HCT116 (cell line): ENCODE results near the gene ADGRB2. TPM values are rescaled to one million over a fixed set of nuclear protein-coding genes. Genes with fewer than 3 reads are reported as not detected.

Source experiments
- ATAC-seq: fragments of 200-7000 bp; cut with Tn5 transposase; 2 replicates; pipeline ENCODE4 v1.9.1; 2020; ENCODE audit warnings: mild to moderate bottlenecking, moderate library complexity
- BruUV-seq: library from RNA; stranded (reverse); fragments of 400-500 nt; replicated peaks from 2 replicates; lab custom pipeline; 2021; lab: Mats Ljungman, UMichigan
- CTCF ChIA-PET: fragments of 300-600 bp; sonication (Branson Sonifier 250); formaldehyde crosslinking; loops from one replicate; lab custom pipeline; 2021; ENCODE audit warnings: antibody characterized with exemption; lab: Charles Lee
- POLR2A ChIA-PET: fragments of 300-600, 350-600 bp; sonication (Branson Sonifier 250); formaldehyde crosslinking; loops from one replicate; lab custom pipeline; 2021; ENCODE audit warnings: antibody characterized with exemption; lab: Charles Lee
- RAD21 ChIA-PET, 2 experiments: fragments of 300-600 bp; sonication (Branson Sonifier 250); formaldehyde crosslinking; loops; one replicate each; lab custom pipeline; 2023; ENCODE audit warnings: low total read pairs in 2 of 2; ENCODE audit not compliant: uncharacterized antibody in 2 of 2, unreplicated experiment in 2 of 2, low non-redundant PET in 1 of 2; lab: Charles Lee
- DNase-seq: peaks from one replicate; pipeline ENCODE4 v3.0.0-alpha.2; 2010; ENCODE audit warnings: low read depth, low spot score
- H2AFZ ChIP-seq: fragments of 200-600 bp; shearing (Covaris generic), sonication (generic); 2 replicates; pipeline ENCODE4 v1.6.1; 2017; ENCODE audit warnings: low read depth, mixed run types, mixed read lengths, antibody characterized with exemption, low read length; ENCODE audit not compliant: poor library complexity, severe bottlenecking
- H3K27ac ChIP-seq: 2 replicates; pipeline ENCODE4 v1.5.1; 2012; ENCODE audit warnings: low read depth, low read length
- H3K27me3 ChIP-seq: fragments of 200-600 bp; sonication (generic); 2 replicates; pipeline ENCODE4 v1.6.1; 2016; ENCODE audit warnings: mixed run types, low read length, mixed read lengths; ENCODE audit not compliant: insufficient read depth
- H3K36me3 ChIP-seq, 2 experiments: fragments of 200-500 bp in 1 of 2; fragments of 200-600 bp in 1 of 2; sonication (Bioruptor generic) in 1 of 2; sonication (generic) in 1 of 2; 2 replicates each; pipeline versions ENCODE4 v1.5.1 to v1.6.1; 2014 to 2016; ENCODE audit warnings: low read length in 2 of 2, inconsistent platforms in 1 of 2, mixed read lengths in 1 of 2, mixed run types in 1 of 2; ENCODE audit not compliant: insufficient read depth in 2 of 2, control insufficient read depth in 1 of 2
- H3K4me1 ChIP-seq, 2 experiments: fragments of 200-600 bp in 1 of 2; sonication (generic) in 1 of 2; 2 replicates each; pipeline versions ENCODE4 v1.5.1 to v1.6.1; 2012 to 2017; ENCODE audit warnings: low read length in 2 of 2, inconsistent platforms in 1 of 2, mild to moderate bottlenecking in 1 of 2, mixed read lengths in 1 of 2, mixed run types in 1 of 2, moderate library complexity in 1 of 2; ENCODE audit not compliant: insufficient read depth in 2 of 2, control insufficient read depth in 1 of 2
- H3K4me2 ChIP-seq: fragments of 200-600 bp; sonication (generic); 2 replicates; pipeline ENCODE4 v1.6.1; 2017; ENCODE audit warnings: mixed run types, low read length, mixed read lengths
- H3K4me3 ChIP-seq, 2 experiments: fragments of 200-600 bp in 1 of 2; sonication (generic) in 1 of 2; replicated peaks in 1 of 2; 2 replicates each; pipeline ENCODE4 v1.5.1; 2011 to 2016; ENCODE audit warnings: low read length in 2 of 2, control low read depth in 1 of 2, low read depth in 1 of 2, mild to moderate bottlenecking in 1 of 2, mixed read lengths in 1 of 2, mixed run types in 1 of 2
- H3K79me2 ChIP-seq: fragments of 200-600 bp; sonication (generic); 2 replicates; pipeline ENCODE4 v1.6.1; 2017; ENCODE audit warnings: mild to moderate bottlenecking, mixed run types, low read length, moderate library complexity, mixed read lengths; ENCODE audit not compliant: insufficient read depth
- H3K9ac ChIP-seq: fragments of 200-600 bp; sonication (generic); 2 replicates; pipeline ENCODE4 v1.6.1; 2016; ENCODE audit warnings: low read length, mixed read lengths
- H3K9me2 ChIP-seq: fragments of 200-600 bp; sonication (generic), shearing (Covaris generic); 2 replicates; pipeline ENCODE4 v1.6.1; 2017; ENCODE audit warnings: mixed run types, mild to moderate bottlenecking, moderate library complexity; ENCODE audit not compliant: insufficient read depth
- H3K9me3 ChIP-seq, 2 experiments: fragments of 200-500 bp in 1 of 2; fragments of 200-600 bp in 1 of 2; sonication (Bioruptor generic) in 1 of 2; sonication (generic) in 1 of 2; 2 replicates each; pipeline ENCODE4 v1.6.1; 2014 to 2017; ENCODE audit warnings: low read length in 2 of 2, mixed read lengths in 2 of 2, inconsistent platforms in 1 of 2, low read depth in 1 of 2, mild to moderate bottlenecking in 1 of 2, mixed run types in 1 of 2, moderate library complexity in 1 of 2; ENCODE audit not compliant: control insufficient read depth in 1 of 2, insufficient read depth in 1 of 2
- H4K20me1 ChIP-seq: fragments of 200-600 bp; sonication (generic), shearing (Covaris generic); 2 replicates; pipeline ENCODE4 v1.6.1; 2017; ENCODE audit warnings: mixed run types, mild to moderate bottlenecking, moderate library complexity; ENCODE audit not compliant: insufficient read depth
- EGR1 ChIP-seq: IDR thresholded peaks from 2 replicates; pipeline ENCODE4 v1.6.1; 2012; ENCODE audit warnings: low read depth
- POLR2AphosphoS5 ChIP-seq: IDR thresholded peaks from 2 replicates; pipeline ENCODE4 v1.6.1; 2011; ENCODE audit warnings: mild to moderate bottlenecking, low read depth, low read length, moderate library complexity
- intact Hi-C: fragments of 100-400 bp; cut with micrococcal nuclease; formaldehyde crosslinking; loops from 2 replicates; pipeline ENCODE4 v1.10.0; 2022
- total RNA-seq: library from RNA; stranded (reverse); gene quantifications from one replicate; pipeline ENCODE4 v1.2.1, GENCODE V29; 2021; ENCODE audit not compliant: unreplicated experiment
- TF ChIP-seq, protein P1 (sequence below): IDR thresholded peaks from 2 replicates; pipeline ENCODE4 v1.6.1; 2012
- TF ChIP-seq, protein P2 (sequence below): IDR thresholded peaks from 2 replicates; pipeline ENCODE4 v1.6.1; 2012
- TF ChIP-seq, protein P3 (sequence below), 3 experiments: fragments of 200-600 bp in 1 of 3; sonication (generic) in 1 of 3; IDR thresholded peaks in 2 of 3; conservative IDR thresholded peaks in 1 of 3; 2 replicates each; pipeline ENCODE4 v1.5.1; 2012 to 2017; ENCODE audit warnings: low read depth in 2 of 3, low read length in 2 of 3, antibody characterized with exemption in 1 of 3, borderline replicate concordance in 1 of 3, control low read depth in 1 of 3, mild to moderate bottlenecking in 1 of 3, mixed read lengths in 1 of 3, mixed run types in 1 of 3, moderate library complexity in 1 of 3; ENCODE audit not compliant: insufficient read depth in 1 of 3

The ADGRB2 gene
- total RNA-seq, 1 experiment from 2014 or later: 10.1 TPM

DNA sequence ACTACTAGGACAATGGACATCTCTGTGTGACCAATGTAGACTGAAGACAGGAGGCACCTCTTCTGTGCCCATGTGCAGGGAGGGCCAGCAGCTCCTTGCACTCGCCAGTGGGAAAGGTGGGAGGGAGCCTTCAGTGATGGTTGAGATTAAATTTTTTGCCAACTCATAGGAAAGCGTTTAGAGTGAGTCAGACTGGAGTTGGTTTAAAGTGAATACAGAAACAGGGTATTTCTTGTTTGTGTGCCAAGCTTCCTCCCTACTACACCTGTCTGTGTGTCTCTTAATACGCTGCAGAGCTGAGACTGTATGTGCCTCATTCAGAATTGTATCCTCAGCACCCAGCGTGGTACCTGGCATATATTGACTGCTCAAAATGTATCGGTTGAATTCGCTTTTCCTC, 46.8 kb downstream of the ADGRB2 start:
- Histone ChIP-seq H3K4me2 (no peak overlapping the region), H3K9me2 (no peaks in the 10 kb centered on the region), H4K20me1 (no peaks in the 10 kb centered on the region), H3K27me3 (peaks cover 11% of the 10 kb centered on the region; the same call in 1 of the 2 replicates), H3K79me2 (no peaks in the 10 kb centered on the region), H3K9ac (no peak overlapping the region), H2AFZ (no peak overlapping the region), H3K9me3 (no peaks in the 10 kb centered on the region), H3K4me1 (peaks cover 18 to 44% of the 10 kb centered on the region in 2 experiments)
- no TSS peak for BruUV-seq
- intact Hi-C loops: no loop called here
- ATAC-seq (no peak), DNase-seq (no peak)
- POLR2A ChIA-PET: no interaction called here
- TF ChIP-seq, protein P1, sequence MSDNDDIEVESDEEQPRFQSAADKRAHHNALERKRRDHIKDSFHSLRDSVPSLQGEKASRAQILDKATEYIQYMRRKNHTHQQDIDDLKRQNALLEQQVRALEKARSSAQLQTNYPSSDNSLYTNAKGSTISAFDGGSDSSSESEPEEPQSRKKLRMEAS: no peak
- TF ChIP-seq POLR2AphosphoS5: no peak
- TF ChIP-seq, protein P2, sequence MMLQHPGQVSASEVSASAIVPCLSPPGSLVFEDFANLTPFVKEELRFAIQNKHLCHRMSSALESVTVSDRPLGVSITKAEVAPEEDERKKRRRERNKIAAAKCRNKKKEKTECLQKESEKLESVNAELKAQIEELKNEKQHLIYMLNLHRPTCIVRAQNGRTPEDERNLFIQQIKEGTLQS: no peak
- TF ChIP-seq, all 23 proteins: peak for 0
- no peak overlapping the region for H3K27ac ChIP-seq
- no peaks in the 10 kb centered on the region for H3K36me3 ChIP-seq
- no peak overlapping the region for H3K4me3 ChIP-seq
- CTCF ChIA-PET: interaction anchor here (1.4 to 3.8 kb wide), 4 partner anchors 29 to 247 kb away, joined by 4 to 18 read pairs (median 11); no protein-coding TSS in a partner anchor
- RAD21 ChIA-PET: interaction anchor here (0.6 to 1.3 kb wide), 2 partner anchors 72 kb away, joined by 3 to 4 read pairs; no protein-coding TSS in a partner anchor

DNA sequence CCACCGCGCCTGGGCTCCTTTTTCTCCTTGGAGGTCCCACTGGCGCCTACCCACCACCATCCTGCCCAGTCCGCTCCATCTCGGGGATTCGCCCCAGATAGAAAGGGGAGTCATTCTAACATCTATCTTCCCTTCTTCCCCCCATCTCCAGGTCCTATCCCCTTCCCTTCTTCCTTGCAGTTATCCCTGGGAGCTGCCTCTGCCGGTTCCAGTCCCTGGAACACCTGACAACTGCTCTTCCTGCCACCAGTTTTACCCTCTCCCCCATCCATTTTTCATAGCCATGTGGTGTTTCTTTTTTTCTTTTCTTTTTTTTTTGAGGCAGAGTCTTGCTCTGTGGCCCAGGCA, 48.3 kb downstream of the ADGRB2 start:
- H3K27me3 ChIP-seq: peaks cover 11% of the 10 kb centered on the region; the same call in 1 of the 2 replicates
- peaks cover 23 to 51% of the 10 kb centered on the region in 2 experiments for H3K4me1 ChIP-seq
- no peaks in the 10 kb centered on the region for H3K79me2 ChIP-seq
- no peak for TF ChIP-seq EGR1
- TF ChIP-seq, protein P3, sequence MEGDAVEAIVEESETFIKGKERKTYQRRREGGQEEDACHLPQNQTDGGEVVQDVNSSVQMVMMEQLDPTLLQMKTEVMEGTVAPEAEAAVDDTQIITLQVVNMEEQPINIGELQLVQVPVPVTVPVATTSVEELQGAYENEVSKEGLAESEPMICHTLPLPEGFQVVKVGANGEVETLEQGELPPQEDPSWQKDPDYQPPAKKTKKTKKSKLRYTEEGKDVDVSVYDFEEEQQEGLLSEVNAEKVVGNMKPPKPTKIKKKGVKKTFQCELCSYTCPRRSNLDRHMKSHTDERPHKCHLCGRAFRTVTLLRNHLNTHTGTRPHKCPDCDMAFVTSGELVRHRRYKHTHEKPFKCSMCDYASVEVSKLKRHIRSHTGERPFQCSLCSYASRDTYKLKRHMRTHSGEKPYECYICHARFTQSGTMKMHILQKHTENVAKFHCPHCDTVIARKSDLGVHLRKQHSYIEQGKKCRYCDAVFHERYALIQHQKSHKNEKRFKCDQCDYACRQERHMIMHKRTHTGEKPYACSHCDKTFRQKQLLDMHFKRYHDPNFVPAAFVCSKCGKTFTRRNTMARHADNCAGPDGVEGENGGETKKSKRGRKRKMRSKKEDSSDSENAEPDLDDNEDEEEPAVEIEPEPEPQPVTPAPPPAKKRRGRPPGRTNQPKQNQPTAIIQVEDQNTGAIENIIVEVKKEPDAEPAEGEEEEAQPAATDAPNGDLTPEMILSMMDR (IDR thresholded peaks at IDR 0.05 in 2 of 3, conservative IDR thresholded peaks at IDR 0.05 in 1 of 3; ENCODE audit: borderline replicate concordance in 1 of 3, insufficient read depth in 1 of 3, low read depth in 2 of 3, low read length in 2 of 3): peak in 1 of 3 experiments; percentile 8; a peak in 1 of 6 replicates
- no peak overlapping the region; the same call in 1 of the 2 replicates for H3K9ac ChIP-seq
- BruUV-seq: no TSS peak
- peak overlapping the region; percentile 99 for H3K4me2 ChIP-seq
- H3K36me3 ChIP-seq: no peaks in the 10 kb centered on the region
- H3K4me3 ChIP-seq: peak overlapping the region; percentile 24 to 65
- no peaks in the 10 kb centered on the region for H3K9me3 ChIP-seq
- ATAC-seq: no peak
- intact Hi-C loops: loop anchor here (2.0 kb wide), 2 partner anchors 51 to 73 kb away; no protein-coding TSS in a partner anchor
- H3K9me2 ChIP-seq: no peaks in the 10 kb centered on the region
- H4K20me1 ChIP-seq: no peaks in the 10 kb centered on the region
- H3K27ac ChIP-seq: no peak overlapping the region
- RAD21 ChIA-PET: interaction anchor here in 1 of 2 experiments (0.9 kb wide), 1 partner anchor 71 kb away, joined by 3 read pairs; the partner anchor contains the start of gene PEF1
- POLR2A ChIA-PET: interaction anchor here (1.6 to 2.2 kb wide), 2 partner anchors 71 to 73 kb away, joined by 3 to 9 read pairs; partner anchors contain the start of gene PEF1
- DNase-seq: no peak
- no peak overlapping the region for H2AFZ ChIP-seq
- CTCF ChIA-PET: interaction anchor here (1.0 to 3.8 kb wide), 16 partner anchors 8 to 248 kb away, joined by 3 to 26 read pairs (median 6); no protein-coding TSS in a partner anchor
